H7 (cell line): Measurements from ENCODE around the gene ZNF778. TPM values are rescaled to one million over a fixed set of nuclear protein-coding genes. Genes with fewer than 3 reads are reported as not detected.

Experiments used
- total RNA-seq: library from RNA; depleted of rRNA; stranded (reverse); fragments of >200 nt; shearing (Covaris generic); gene quantifications from 2 replicates; pipeline ENCODE4 v1.2.3, GENCODE V29; 2014; rRNA removed

The ZNF778 gene
- total RNA-seq, 1 experiment from 2014 or later = 12.3 TPM

Other genes with a start within 250 kb of the ZNF778 start
- 0.35 TPM in 1 of 2 replicates, not detected in the other for gene CBFA2T3, start 240.5 kb upstream of the ZNF778 start, total RNA-seq
- gene ACSF3, start 123.9 kb upstream of the ZNF778 start, total RNA-seq = 20.2 and 24.0 TPM in 2 replicates
- gene CDH15, start 46.0 kb upstream of the ZNF778 start, total RNA-seq = 0.07 and 0.10 TPM in 2 replicates
- 0.81 and 1.9 TPM in 2 replicates for gene SLC22A31, start 17.2 kb upstream of the ZNF778 start, total RNA-seq